HG02970 (cell line): ENCODE measurements around the gene CREBBP.

Experiments used
- ATAC-seq: cut with Tn5 transposase; IDR thresholded peaks from one replicate; pipeline ENCODE4 v1.9.1; 2021; ENCODE audit warnings: mild to moderate bottlenecking, moderate library complexity, moderate number of reproducible peaks; ENCODE audit not compliant: unreplicated experiment, low FRiP score

The CREBBP gene

GRCh38 chr16:3881499-3881990, 1.0 kb upstream of the CREBBP start:
- no peak for ATAC-seq

- peak; percentile 53 for ATAC-seq
Measured at GRCh38 chr16:3879887-3880564, 487 bp downstream of the CREBBP start.

DNA sequence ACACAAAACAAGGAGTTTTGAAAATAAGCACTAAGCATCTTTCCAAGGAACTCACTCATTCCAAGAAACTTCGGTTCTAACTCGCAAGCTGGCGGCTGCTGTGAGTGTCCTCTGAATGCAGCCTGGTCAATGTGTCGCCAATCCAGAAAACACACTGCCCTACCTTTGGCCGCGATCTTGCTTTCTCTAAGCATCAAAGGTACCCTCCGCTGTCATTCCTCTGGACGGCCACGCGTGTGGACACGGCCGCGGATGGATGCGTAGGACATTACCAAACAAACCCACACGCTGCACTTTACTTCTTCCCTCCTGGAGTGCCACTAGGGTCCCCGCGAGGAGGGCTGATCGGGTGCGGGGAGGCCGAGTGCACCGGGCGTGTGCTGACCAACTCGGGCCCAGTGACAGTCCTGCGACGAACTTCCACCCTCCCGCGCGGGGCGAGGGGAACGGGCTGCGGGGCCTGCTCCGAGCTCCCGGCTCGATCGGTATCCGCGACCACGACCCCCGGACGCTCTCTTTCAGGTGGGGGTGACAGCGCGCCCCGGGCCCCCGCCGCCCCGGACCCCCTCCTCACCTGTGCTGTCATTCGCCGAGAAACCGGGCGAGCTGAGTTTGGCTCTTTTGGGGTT, 1.1 kb downstream of the CREBBP start:
- no peak for ATAC-seq

- ATAC-seq = no peak
Measured at GRCh38 chr16:3878610-3879009, 1.9 kb downstream of the CREBBP start.

DNA sequence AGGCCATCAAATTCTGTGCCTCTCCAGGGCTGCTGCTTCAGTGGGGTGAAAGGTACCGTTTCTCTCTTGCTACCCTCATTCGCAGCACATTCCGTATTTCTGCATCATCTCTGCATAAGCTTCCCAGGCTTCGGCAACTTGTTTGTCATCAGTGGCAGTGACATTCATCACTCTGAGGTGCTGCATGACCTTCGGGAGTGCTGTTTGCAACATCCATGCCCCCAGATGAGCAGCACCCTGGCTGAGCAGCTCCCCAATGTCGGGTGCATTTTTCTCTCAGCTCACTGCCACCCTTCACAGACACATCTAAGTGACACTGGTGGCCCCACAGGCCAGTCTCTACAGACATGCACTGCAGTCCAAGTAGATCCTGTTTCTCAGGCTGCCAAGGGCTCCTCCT, 3.8 kb downstream of the CREBBP start:
- ATAC-seq = no peak

- ATAC-seq = no peak
Measured at GRCh38 chr16:3876160-3876559, 4.4 kb downstream of the CREBBP start.

DNA sequence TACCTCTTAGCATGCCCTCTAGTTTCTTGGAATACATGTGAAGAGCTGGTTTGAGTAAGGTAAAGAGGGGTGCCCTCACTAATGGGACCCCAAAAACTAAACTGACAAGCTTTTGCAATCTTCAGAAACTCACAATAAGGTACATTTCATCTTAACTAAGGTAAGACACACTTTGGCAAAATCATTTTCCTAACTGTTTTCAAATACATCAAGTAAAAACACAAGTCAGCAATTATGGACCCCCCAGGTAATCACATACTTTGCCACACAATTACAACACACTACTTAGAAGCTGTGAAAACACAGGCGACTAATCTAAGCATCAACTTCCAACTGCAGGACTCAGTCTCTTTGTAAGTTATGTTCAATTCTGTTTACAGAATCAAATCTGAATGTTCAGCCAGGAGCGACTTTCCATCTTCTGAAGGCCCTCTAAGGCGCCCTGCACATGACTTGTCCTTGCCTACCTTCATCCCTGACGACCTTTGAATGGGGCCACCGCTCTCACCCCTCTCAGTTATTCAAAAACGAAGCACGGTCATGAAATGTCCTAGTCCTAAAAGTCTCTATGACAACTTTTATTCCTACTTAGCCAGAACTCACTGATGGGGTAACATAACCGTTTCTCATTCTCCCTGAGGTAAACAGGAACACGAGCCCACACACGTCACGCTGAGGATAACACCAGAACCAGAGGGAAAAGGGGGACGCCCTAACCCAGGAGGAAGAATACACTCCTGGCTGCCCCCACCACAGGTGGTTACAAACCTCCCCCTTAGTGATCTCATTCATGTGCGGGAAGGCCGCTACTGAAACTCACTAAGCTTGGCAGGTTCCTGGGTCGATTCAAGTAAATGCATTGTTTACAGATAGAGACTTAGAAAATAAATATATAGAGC, 5.5 kb downstream of the CREBBP start:
- ATAC-seq = no peak

GRCh38 chr16:3874242-3874641, 6.3 kb downstream of the CREBBP start:
- no peak for ATAC-seq

DNA sequence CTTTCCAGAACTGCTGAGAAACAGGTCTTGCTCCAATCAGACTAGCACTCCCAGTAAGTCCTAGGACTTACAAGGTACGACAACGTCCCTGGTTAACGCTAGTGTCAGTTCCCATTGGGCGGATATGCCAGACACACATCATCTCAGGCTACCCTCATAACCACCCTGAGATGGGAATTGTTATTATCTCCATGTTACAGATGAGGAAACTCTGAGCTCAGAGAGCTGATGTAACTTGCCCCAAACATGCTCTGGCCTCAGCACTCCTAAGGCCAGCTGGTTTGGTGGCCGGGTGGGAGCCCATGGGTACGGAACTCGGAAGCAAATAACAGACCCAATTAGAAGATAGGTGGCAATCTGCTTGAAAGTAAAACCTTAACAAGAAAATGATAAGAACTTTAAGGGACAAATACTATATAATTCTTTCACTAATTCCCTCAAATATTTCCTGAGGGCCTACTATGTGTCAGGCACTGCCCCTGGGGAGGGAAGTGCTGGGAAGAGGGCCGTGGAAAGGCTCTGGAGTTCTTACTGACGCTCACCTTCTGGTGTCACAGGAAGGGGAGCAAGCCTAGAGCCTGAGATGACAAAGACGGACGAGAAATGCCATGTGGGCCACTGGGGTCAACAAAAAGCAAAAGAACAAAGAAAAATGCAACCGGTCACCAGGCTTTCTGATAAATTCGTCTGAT, 6.9 kb downstream of the CREBBP start:
- ATAC-seq = no peak

DNA sequence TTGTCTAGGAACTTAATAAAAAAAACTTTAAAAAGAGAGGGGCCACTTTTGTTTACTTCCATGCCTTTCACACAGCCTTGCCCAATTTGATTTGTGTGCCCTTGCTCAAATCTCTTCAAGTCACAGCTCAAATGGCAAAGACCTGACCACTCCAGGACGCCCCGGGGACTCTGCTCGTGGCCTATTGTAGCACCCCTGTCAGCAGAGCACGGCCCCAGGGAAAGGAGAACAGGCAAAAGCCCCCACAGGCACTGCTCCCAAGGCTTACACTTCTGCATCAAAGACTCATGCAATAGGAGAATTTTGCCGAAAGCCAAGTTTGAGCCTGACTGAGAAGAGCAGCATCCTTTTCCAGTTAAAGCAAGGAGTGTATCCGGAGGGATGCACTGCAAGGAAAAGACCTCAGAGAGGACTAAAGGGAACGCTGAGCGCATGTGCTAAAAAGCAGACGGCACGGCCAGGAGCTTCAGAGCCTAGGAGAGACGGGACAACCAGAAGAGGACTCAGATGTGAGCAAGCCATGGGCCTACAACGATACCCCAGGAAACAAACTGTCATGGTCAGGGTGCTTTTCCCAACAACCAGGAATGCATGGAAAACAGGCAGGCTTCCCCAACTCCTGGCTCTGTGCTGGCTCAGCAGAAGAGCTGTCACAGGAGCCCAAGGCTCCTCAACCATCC, 8.2 kb downstream of the CREBBP start:
- ATAC-seq = no peak

GRCh38 chr16:3868967-3869366, 11.5 kb downstream of the CREBBP start:
- no peak for ATAC-seq

- no peak for ATAC-seq
Measured at GRCh38 chr16:3868556-3868955, 12.0 kb downstream of the CREBBP start.

GRCh38 chr16:3866703-3867431, 13.6 kb downstream of the CREBBP start:
- ATAC-seq = no peak

DNA sequence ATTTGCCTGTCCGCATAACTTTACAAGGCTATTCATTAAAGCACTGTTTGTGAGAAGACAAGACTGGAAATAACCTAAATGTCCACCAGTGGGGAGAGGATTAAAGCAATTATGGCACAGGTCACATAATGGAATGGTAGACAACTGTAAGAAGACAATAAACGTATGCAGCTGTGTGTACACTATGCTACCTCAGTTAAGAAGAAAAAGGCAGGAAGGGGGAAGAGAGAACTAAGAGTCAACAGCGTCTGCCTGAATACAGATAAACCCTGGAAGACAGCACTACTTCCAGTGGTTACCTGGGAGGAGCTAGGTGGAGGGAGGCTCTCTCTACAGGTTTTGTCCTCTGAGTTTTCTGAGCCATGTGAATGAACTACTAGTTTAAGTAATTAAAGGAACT, 15.3 kb downstream of the CREBBP start:
- no peak for ATAC-seq

DNA sequence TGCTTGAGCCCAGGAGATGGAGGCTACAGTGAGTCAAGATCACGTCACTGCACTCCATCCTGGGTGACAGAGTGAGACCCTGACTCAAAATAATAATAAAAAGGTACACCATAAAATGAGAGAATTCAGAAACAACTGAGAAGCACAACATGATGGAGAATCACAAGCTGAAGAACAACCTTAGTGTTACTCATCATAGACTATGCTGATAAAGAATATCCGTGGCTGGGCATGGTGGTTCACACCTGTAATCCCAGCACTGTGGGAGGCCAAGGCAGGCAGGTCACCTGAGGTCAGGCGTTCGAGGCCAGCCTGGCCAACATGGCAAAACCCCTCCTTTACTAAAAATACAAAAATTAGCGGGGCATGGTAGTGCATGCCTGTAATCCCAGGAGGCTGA, 16.0 kb downstream of the CREBBP start:
- ATAC-seq = no peak

- no peak for ATAC-seq
Measured at GRCh38 chr16:3863587-3863986, 16.9 kb downstream of the CREBBP start.

DNA sequence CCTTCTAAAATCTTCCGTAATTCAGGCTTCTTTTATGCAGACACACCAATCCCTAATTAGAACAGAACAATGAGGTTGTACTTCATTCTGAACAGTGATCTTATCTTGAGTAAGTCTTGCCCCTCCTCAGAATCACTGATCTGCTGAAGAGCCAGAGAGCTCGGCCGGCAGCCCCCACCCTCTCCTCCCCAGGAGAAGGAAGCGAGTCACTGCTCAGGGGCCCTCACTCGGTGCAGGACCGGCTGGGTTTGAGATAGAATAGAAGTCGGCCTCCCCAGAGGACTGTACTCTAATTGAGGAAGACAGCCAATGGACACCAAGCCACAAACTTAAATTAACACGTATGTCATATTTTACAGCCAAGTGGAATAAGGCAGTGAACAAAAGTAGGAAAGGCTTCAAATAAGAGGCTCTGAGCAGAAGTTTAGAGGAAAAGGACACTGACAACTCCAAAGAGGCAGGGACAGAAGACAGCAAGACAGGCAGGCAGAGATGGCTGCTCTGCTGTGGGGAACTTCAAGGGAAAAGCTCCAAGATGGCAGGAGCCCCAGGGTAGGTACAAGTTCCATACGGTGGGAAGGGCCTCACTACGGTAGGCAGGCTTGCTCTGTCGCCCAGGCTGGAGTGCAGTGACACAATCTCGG, 18.6 kb downstream of the CREBBP start:
- no peak for ATAC-seq

DNA sequence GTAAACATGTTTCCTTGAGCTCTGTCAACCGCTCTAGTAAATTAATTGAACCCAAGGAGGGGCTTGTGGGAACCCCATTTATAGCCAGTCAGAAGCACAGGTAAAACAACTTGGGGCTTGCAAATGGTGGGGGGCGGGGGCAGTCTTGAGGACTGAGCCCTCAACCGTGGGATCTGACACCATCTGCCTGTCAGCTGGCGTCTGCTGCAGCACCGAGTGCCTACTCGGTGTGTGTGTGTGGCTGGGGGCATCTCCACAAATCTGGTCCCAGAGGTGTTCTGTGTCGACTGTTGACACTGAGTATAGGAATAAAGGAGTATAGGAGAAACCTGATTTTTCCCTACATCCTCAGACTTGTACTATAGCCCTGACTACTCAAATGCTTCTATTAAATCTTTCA, 20.6 kb downstream of the CREBBP start:
- no peak for ATAC-seq

- ATAC-seq = no peak
Measured at GRCh38 chr16:3858801-3859200, 21.7 kb downstream of the CREBBP start.
